SK-N-MC (cell line): Measurements from ENCODE around the gene GCLM.
A peak's percentile ranks its signal among the peaks of the same experiment; 100 is the strongest.
"Not testable (repeated sequence)": the region's sequence is repeated elsewhere in the genome, so short reads cannot be mapped to it uniquely, and the experiment has no call there.

Experiments used
- DNase-seq: peaks from one replicate; pipeline ENCODE4 v3.0.0-alpha.2; 2011; ENCODE audit warnings: low read depth, low spot score
- H3K27ac ChIP-seq: fragments of 200-600 bp; sonication (generic); 2 replicates; pipeline ENCODE4 v1.5.1; 2016; ENCODE audit warnings: mixed run types
- H3K36me3 ChIP-seq: fragments of 200-600 bp; sonication (generic); 2 replicates; pipeline ENCODE4 v1.6.1; 2017; ENCODE audit warnings: antibody characterized with exemption, low read length, mixed read lengths; ENCODE audit not compliant: insufficient read depth
- H3K4me3 ChIP-seq: fragments of 200-600 bp; sonication (generic); 2 replicates; pipeline ENCODE4 v1.5.1; 2016
- H3K9ac ChIP-seq: fragments of 200-600 bp; sonication (generic); 2 replicates; pipeline ENCODE4 v1.8.0; 2017; ENCODE audit warnings: mixed run types, mixed read lengths; ENCODE audit not compliant: insufficient read length
- H3K9me3 ChIP-seq: fragments of 200-600 bp; sonication (generic); 2 replicates; pipeline ENCODE4 v1.6.1; 2017; ENCODE audit warnings: low read depth, mild to moderate bottlenecking, antibody characterized with exemption, low read length, moderate library complexity, mixed read lengths
- EZH2 ChIP-seq: fragments of 200-600 bp; sonication (generic); IDR thresholded peaks from one replicate; pipeline ENCODE4 v1.6.1; 2017; ENCODE audit warnings: antibody characterized with exemption
- FOXP2 ChIP-seq: optimal IDR thresholded peaks from 2 replicates; pipeline ENCODE3; 2011; ENCODE audit warnings: mild to moderate bottlenecking, moderate library complexity; ENCODE audit not compliant: insufficient read depth; ENCODE audit errors: extremely low read length, control extremely low read depth
- POLR2AphosphoS5 ChIP-seq: IDR thresholded peaks from 2 replicates; pipeline ENCODE4 v1.6.1; 2012; ENCODE audit warnings: mild to moderate bottlenecking, low read depth, low read length, borderline replicate concordance

GCLM gene

GRCh38 chr1:93909146-93910050, at the start of gene GCLM:
TSS of gene GCLM (minus strand) at chr1:93909430. CDS start at chr1:93909163, 267 bp downstream.
- Histone ChIP-seq H3K9ac (peak within 1 kb of the TSS; percentile 83), H3K36me3 (no peaks in the 10 kb centered on the region), H3K4me3 (peak within 1 kb of the TSS; percentile 92), H3K27ac (no peak within 1 kb of the TSS), H3K9me3 (no peaks in the 10 kb centered on the region)
- TF ChIP-seq EZH2 (no peak), POLR2AphosphoS5 (peak; percentile 64; the same call in 1 of the 2 replicates), FOXP2 (peak; percentile 20)
- peak; percentile 34 for DNase-seq

GRCh38 chr1:93958726-93959100, 49.5 kb upstream of the GCLM start:
- H3K9me3 ChIP-seq = no peaks in the 10 kb centered on the region
- no peak overlapping the region for H3K9ac ChIP-seq
- H3K27ac ChIP-seq = no peak overlapping the region
- no peak for TF ChIP-seq EZH2
- H3K36me3 ChIP-seq = no peaks in the 10 kb centered on the region
- no peak for DNase-seq
- no peak overlapping the region for H3K4me3 ChIP-seq

- H3K9me3 ChIP-seq = no peaks in the 10 kb centered on the region
- DNase-seq = no peak
- no peaks in the 10 kb centered on the region for H3K36me3 ChIP-seq
- H3K4me3 ChIP-seq = no peak overlapping the region
- H3K9ac ChIP-seq = no peak overlapping the region
- TF ChIP-seq POLR2AphosphoS5 (no peak), EZH2 (no peak), FOXP2 (no peak)
- H3K27ac ChIP-seq = no peak overlapping the region
These were observed 48.9 kb upstream of the GCLM start for GRCh38 chr1:93958032-93958725.

GRCh38 chr1:93955765-93956164, 46.5 kb upstream of the GCLM start:
- no peaks in the 10 kb centered on the region for H3K9me3 ChIP-seq
- no peak overlapping the region for H3K9ac ChIP-seq
- no peak for TF ChIP-seq EZH2
- no peak for TF ChIP-seq FOXP2
- TF ChIP-seq POLR2AphosphoS5 = no peak

DNA sequence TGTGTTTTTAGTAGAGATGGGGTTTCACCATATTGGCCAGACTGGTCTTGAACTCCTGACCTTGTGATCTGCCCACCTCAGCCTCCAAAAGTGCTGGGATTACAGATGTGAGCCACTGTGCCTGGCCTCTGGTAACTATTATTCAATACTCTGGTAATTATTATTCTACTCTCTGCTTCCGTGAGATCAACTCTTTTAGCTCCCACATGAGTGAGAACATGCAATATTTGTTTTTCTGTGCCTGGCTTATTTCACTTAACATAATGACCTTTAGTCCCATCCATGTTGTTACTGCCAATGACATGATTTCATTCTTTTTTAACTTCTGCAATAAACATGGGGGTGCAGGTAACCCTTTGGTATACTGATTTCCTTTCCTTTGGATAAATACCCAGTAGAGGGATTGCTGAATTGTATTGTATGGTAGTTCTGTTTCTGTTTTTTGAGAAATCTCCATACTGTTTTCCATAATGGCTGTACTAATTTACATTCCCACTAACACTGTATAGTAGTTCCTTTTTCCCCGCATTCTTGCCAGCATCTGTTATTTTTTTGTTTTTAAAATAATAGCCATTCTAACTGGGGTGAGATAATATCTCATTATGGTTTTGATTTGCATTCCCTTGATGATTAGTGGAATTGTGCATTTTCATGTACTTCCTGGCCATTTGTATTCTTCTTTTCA, 37.9 kb upstream of the GCLM start:
- H3K9me3 ChIP-seq, H3K27ac ChIP-seq, H3K36me3 ChIP-seq, H3K4me3 ChIP-seq, DNase-seq, H3K9ac ChIP-seq: not testable (repeated sequence)

More at GRCh38 chr1:93955765-93956164, 46.5 kb upstream of the GCLM start:
- H3K36me3 ChIP-seq = no peaks in the 10 kb centered on the region
- H3K4me3 ChIP-seq = no peak overlapping the region
- no peak overlapping the region for H3K27ac ChIP-seq
- DNase-seq = no peak

GRCh38 chr1:93938461-93939145, 29.4 kb upstream of the GCLM start:
- Histone ChIP-seq H3K9me3 (no peaks in the 10 kb centered on the region; the same call in 1 of the 2 replicates), H3K4me3 (no peak overlapping the region), H3K27ac (no peak overlapping the region), H3K9ac (no peak overlapping the region), H3K36me3 (no peaks in the 10 kb centered on the region)
- TF ChIP-seq EZH2 = no peak
- TF ChIP-seq FOXP2 = no peak
- no peak for TF ChIP-seq POLR2AphosphoS5
- DNase-seq = no peak

- Histone ChIP-seq H3K9me3 (no peaks in the 10 kb centered on the region; the same call in 1 of the 2 replicates), H3K9ac (no peak overlapping the region), H3K36me3 (no peaks in the 10 kb centered on the region), H3K4me3 (no peak overlapping the region), H3K27ac (no peak overlapping the region)
- DNase-seq = no peak
- TF ChIP-seq EZH2 (no peak), FOXP2 (no peak), POLR2AphosphoS5 (no peak)
These were observed 28.8 kb upstream of the GCLM start for GRCh38 chr1:93937997-93938396.

- no peak for DNase-seq
- H3K9me3 ChIP-seq = no peaks in the 10 kb centered on the region
- TF ChIP-seq FOXP2 = no peak
- TF ChIP-seq POLR2AphosphoS5 = no peak
- no peak for TF ChIP-seq EZH2
These were observed 16.0 kb upstream of the GCLM start for GRCh38 chr1:93925206-93925605.

More at GRCh38 chr1:93925206-93925605, 16.0 kb upstream of the GCLM start:
- Histone ChIP-seq H3K4me3 (no peak overlapping the region), H3K27ac (no peak overlapping the region), H3K36me3 (no peaks in the 10 kb centered on the region), H3K9ac (no peak overlapping the region)
